K562 (cell line): ENCODE measurements around the gene DRAXIN. TPM values are rescaled to one million over a fixed set of nuclear protein-coding genes. Genes with fewer than 3 reads are reported as not detected.
A peak's percentile ranks its signal among the peaks of the same experiment; 100 is the strongest.

Experiments
- CCNT2 ChIP-seq: IDR thresholded peaks from 2 replicates; pipeline ENCODE4 v1.6.1; 2011; ENCODE audit warnings: borderline replicate concordance, low read depth, mild to moderate bottlenecking, moderate library complexity, mixed read lengths, low read length; ENCODE audit not compliant: insufficient read length; ENCODE audit errors: extremely low read depth
- DPF2 ChIP-seq: fragments of 450-650 bp; IDR thresholded peaks from 2 replicates; pipeline ENCODE4 v1.6.1; 2016
- ETV5 ChIP-seq: sonication (generic); formaldehyde crosslinking; IDR thresholded peaks from 2 replicates; pipeline ENCODE4 v1.4.0; 2020; ENCODE audit warnings: low read depth, mild to moderate bottlenecking, missing genetic modification reagents
- FIP1L1 ChIP-seq: fragments of 200-400 bp; formaldehyde crosslinking; IDR thresholded peaks from 2 replicates; pipeline ENCODE4 v1.6.1; 2018; ENCODE audit warnings: mild to moderate bottlenecking, low read depth, low read length; ENCODE audit not compliant: poor library complexity, severe bottlenecking
- FOXM1 ChIP-seq, 2 experiments: fragments of 450-650 bp in 1 of 2; sonication (generic) in 1 of 2; formaldehyde crosslinking in 1 of 2; IDR thresholded peaks; 2 replicates each; pipeline versions ENCODE4 v1.6.1 to v1.9.0; 2017 to 2022; ENCODE audit warnings: low read depth in 2 of 2, mild to moderate bottlenecking in 2 of 2, missing genetic modification reagents in 1 of 2, moderate library complexity in 1 of 2
- HDAC1 ChIP-seq, 2 experiments: fragments of 450-650 bp; IDR thresholded peaks; 2 replicates each; pipeline ENCODE4 v1.6.1; 2016 to 2017; ENCODE audit warnings: inconsistent platforms in 1 of 2, mild to moderate bottlenecking in 1 of 2, moderate library complexity in 1 of 2
- MCM7 ChIP-seq, 2 experiments: fragments of 450-650 bp; IDR thresholded peaks; 2 replicates each; pipeline ENCODE4 v1.6.1; 2016 to 2018
- MEF2A ChIP-seq: IDR thresholded peaks from 2 replicates; pipeline ENCODE4 v1.6.1; 2011; ENCODE audit warnings: low read depth, mild to moderate bottlenecking, low read length, moderate library complexity; ENCODE audit not compliant: control insufficient read depth
- OTX1 ChIP-seq: fragments of 450-650 bp; formaldehyde crosslinking; IDR thresholded peaks from 2 replicates; pipeline ENCODE4 v1.4.0; 2022; ENCODE audit warnings: mild to moderate bottlenecking
- SMARCB1 ChIP-seq: IDR thresholded peaks from 2 replicates; pipeline ENCODE4 v1.6.1; 2011; ENCODE audit warnings: improper control_type of control experiment, low read depth; ENCODE audit not compliant: insufficient read length
- TRIM28 ChIP-seq: fragments of 450-650 bp; IDR thresholded peaks from 2 replicates; pipeline ENCODE4 v1.6.1; 2017
- ZNF146 ChIP-seq: IDR thresholded peaks from one replicate; pipeline ENCODE4 v1.6.1; 2018; ENCODE audit warnings: missing compliant biosample characterization; ENCODE audit not compliant: unreplicated experiment
- ZNF165 ChIP-seq: fragments of 250-450 bp; sonication (Bioruptor Pico); IDR thresholded peaks from 2 replicates; pipeline ENCODE4 v1.4.0; 2020; ENCODE audit warnings: borderline replicate concordance
- ZNF23 ChIP-seq: fragments of 250-450 bp; sonication (Bioruptor Pico); IDR thresholded peaks from 2 replicates; pipeline ENCODE4 v1.4.0; 2020; ENCODE audit warnings: mild to moderate bottlenecking
- polyA plus RNA-seq, 8 experiments: library from polyadenylated mRNA; depleted of rRNA in 4 of 8; stranded (reverse) in 5 of 8; unstranded in 3 of 8; fragments of >200 nt; fragmentation: Nextera tagmentation in 2 of 8; fragmentation: Illumina TruSeq in 1 of 8; extraction: Ambion mirVana in 2 of 8; extraction: Trizol in 1 of 8; gene quantifications; 2 replicates each; pipeline versions ENCODE4 v1.2.1 to v1.2.3, GENCODE V29; 2011 to 2014; ENCODE audit warnings: inconsistent platforms in 1 of 8, missing spikeins in 1 of 8
- total RNA-seq, 7 experiments: library from RNA; depleted of rRNA in 6 of 7; stranded (reverse); fragments of >200 nt in 6 of 7; fragmentation: Illumina TruSeq in 2 of 7; extraction: Trizol in 2 of 7; gene quantifications; 2 replicates each; pipeline versions ENCODE4 v1.2.1 to v1.2.3, GENCODE V29; 2011 to 2021; ENCODE audit warnings: low replicate concordance in 1 of 7
- TF ChIP-seq, protein P1 (sequence below): sonication (generic); formaldehyde crosslinking; IDR thresholded peaks from 2 replicates; pipeline ENCODE4 v1.8.0; 2023; ENCODE audit warnings: mild to moderate bottlenecking, missing genetic modification reagents
- TF ChIP-seq, protein P2 (sequence below), 2 experiments: fragments of 250-450 bp in 1 of 2; fragments of 450-650 bp in 1 of 2; sonication (Bioruptor Pico) in 1 of 2; IDR thresholded peaks; 2 replicates each; pipeline versions ENCODE4 v1.6.1 to v1.8.0; 2016 to 2021; ENCODE audit warnings: mild to moderate bottlenecking in 2 of 2, moderate library complexity in 2 of 2, missing compliant biosample characterization in 1 of 2, missing genetic modification characterization in 1 of 2
- TF ChIP-seq, protein P3 (sequence below): sonication (generic); formaldehyde crosslinking; IDR thresholded peaks from 2 replicates; pipeline ENCODE4 v1.8.1; 2023; ENCODE audit warnings: mild to moderate bottlenecking, missing genetic modification reagents
- TF ChIP-seq, protein P4 (sequence below): sonication (generic); formaldehyde crosslinking; IDR thresholded peaks from 2 replicates; pipeline ENCODE4 v1.8.0; 2022; ENCODE audit warnings: mild to moderate bottlenecking, missing genetic modification reagents
- TF ChIP-seq, protein P5 (sequence below): fragments of 450-650 bp; IDR thresholded peaks from 2 replicates; pipeline ENCODE4 v1.6.1; 2016
- TF ChIP-seq, protein P6 (sequence below): fragments of 250-450 bp; sonication (Bioruptor Pico); IDR thresholded peaks from 2 replicates; pipeline ENCODE4 v1.5.0; 2020; ENCODE audit warnings: mild to moderate bottlenecking

DRAXIN gene
- total and polyA plus RNA-seq, 9 of the 15 experiments (the other 6 are each of a cell fraction or from before 2014, with no cell fraction given), result 0.01 to 0.04 (median 0.01) TPM; not detected in 6

DNA sequence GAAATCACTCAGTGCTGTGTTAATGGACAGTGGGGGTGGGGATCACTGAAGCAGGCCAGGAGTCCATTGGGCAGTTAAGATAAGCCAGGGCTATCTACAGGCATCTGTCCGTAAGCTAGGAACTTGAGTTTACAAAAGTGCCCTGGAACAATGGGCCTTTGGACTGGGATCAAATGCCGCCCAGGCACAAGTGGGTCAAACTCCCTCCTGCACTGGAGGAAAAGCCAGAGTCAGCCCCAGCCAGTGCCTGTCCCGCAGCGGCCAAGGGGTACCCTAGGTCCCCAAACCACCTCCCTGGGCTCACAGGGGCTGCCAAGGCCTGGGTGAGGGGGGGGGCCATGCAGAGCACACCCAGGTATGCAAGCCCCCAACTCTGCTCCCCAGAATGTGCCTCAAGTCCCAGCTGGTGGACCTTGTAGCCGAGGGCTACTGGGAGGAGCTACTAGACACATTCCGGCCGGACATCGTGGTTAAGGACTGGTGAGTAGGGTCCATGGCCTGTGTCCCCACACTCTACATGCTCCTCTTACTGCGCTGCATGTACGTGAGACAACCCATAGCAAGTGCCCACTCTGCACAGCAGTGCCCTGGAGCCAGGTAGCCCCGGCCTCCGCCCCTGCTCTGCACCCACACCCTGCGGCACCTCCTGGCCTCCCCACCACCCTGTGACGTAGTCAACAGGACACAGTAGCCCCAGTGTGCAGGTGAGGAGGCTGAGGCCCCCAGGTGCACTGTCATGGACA is 19.8 kb upstream of the DRAXIN start (continued):
- TF ChIP-seq, protein P1, sequence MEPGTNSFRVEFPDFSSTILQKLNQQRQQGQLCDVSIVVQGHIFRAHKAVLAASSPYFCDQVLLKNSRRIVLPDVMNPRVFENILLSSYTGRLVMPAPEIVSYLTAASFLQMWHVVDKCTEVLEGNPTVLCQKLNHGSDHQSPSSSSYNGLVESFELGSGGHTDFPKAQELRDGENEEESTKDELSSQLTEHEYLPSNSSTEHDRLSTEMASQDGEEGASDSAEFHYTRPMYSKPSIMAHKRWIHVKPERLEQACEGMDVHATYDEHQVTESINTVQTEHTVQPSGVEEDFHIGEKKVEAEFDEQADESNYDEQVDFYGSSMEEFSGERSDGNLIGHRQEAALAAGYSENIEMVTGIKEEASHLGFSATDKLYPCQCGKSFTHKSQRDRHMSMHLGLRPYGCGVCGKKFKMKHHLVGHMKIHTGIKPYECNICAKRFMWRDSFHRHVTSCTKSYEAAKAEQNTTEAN (CRISPR knock-in tag), result no peak
- TF ChIP-seq TRIM28 (no peak), ZNF165 (CRISPR knock-in tag) (no peak), ZNF146 (CRISPR knock-in tag) (no peak), HDAC1 (IDR thresholded peaks at IDR 0.05) (peak in 1 of 2 experiments; percentile 69; a peak in 2 of 4 replicates), MEF2A (no peak), FIP1L1 (no peak), OTX1 (CRISPR knock-in tag) (no peak), ZNF23 (no peak), DPF2 (peak; percentile 88), SMARCB1 (no peak), MCM7 (IDR thresholded peaks at IDR 0.05) (no peak), ETV5 (no peak; the same call in none of the 2 replicates), CCNT2 (peak; percentile 93), FOXM1 (IDR thresholded peaks at IDR 0.05; ENCODE audit: low read depth) (peak; percentile 77; the same call in 1 of the 2 replicates), FOXM1 (CRISPR knock-in tag; IDR thresholded peaks at IDR 0.05; ENCODE audit: low read depth) (no peak)
- TF ChIP-seq, protein P2, sequence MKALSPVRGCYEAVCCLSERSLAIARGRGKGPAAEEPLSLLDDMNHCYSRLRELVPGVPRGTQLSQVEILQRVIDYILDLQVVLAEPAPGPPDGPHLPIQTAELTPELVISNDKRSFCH (CRISPR knock-in tag; IDR thresholded peaks at IDR 0.05), result no peak
- TF ChIP-seq, protein P2 (tag; IDR thresholded peaks at IDR 0.05), result no peak; the same call in 1 of the 2 replicates
- TF ChIP-seq, protein P3, sequence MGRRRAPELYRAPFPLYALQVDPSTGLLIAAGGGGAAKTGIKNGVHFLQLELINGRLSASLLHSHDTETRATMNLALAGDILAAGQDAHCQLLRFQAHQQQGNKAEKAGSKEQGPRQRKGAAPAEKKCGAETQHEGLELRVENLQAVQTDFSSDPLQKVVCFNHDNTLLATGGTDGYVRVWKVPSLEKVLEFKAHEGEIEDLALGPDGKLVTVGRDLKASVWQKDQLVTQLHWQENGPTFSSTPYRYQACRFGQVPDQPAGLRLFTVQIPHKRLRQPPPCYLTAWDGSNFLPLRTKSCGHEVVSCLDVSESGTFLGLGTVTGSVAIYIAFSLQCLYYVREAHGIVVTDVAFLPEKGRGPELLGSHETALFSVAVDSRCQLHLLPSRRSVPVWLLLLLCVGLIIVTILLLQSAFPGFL (CRISPR knock-in tag), result no peak
- TF ChIP-seq, protein P4, sequence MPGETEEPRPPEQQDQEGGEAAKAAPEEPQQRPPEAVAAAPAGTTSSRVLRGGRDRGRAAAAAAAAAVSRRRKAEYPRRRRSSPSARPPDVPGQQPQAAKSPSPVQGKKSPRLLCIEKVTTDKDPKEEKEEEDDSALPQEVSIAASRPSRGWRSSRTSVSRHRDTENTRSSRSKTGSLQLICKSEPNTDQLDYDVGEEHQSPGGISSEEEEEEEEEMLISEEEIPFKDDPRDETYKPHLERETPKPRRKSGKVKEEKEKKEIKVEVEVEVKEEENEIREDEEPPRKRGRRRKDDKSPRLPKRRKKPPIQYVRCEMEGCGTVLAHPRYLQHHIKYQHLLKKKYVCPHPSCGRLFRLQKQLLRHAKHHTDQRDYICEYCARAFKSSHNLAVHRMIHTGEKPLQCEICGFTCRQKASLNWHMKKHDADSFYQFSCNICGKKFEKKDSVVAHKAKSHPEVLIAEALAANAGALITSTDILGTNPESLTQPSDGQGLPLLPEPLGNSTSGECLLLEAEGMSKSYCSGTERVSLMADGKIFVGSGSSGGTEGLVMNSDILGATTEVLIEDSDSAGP (CRISPR knock-in tag), result no peak
- TF ChIP-seq, protein P5, sequence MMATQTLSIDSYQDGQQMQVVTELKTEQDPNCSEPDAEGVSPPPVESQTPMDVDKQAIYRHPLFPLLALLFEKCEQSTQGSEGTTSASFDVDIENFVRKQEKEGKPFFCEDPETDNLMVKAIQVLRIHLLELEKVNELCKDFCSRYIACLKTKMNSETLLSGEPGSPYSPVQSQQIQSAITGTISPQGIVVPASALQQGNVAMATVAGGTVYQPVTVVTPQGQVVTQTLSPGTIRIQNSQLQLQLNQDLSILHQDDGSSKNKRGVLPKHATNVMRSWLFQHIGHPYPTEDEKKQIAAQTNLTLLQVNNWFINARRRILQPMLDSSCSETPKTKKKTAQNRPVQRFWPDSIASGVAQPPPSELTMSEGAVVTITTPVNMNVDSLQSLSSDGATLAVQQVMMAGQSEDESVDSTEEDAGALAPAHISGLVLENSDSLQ, result peak; percentile 75
- TF ChIP-seq, protein P6, sequence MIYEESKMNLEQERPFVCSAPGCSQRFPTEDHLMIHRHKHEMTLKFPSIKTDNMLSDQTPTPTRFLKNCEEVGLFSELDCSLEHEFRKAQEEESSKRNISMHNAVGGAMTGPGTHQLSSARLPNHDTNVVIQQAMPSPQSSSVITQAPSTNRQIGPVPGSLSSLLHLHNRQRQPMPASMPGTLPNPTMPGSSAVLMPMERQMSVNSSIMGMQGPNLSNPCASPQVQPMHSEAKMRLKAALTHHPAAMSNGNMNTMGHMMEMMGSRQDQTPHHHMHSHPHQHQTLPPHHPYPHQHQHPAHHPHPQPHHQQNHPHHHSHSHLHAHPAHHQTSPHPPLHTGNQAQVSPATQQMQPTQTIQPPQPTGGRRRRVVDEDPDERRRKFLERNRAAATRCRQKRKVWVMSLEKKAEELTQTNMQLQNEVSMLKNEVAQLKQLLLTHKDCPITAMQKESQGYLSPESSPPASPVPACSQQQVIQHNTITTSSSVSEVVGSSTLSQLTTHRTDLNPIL (CRISPR knock-in tag), result no peak
